SK-N-SH treated with all-trans-retinoic acid at 6 μM for 48 hours (cell line): Measurements from ENCODE around the gene TFR2.
"Not testable (repeated sequence)": the region's sequence is repeated elsewhere in the genome, so short reads cannot be mapped to it uniquely, and the experiment has no call there.

ENCODE experiments used
- ATAC-seq: fragments of 200-7000 bp; cut with Tn5 transposase; 3 replicates; pipeline ENCODE4 v1.9.1; 2020; ENCODE audit warnings: mild to moderate bottlenecking, moderate library complexity
- BACH2 ChIP-seq: fragments of 250-450 bp; sonication (Bioruptor Pico); IDR thresholded peaks from 2 replicates; pipeline ENCODE4 v1.9.0; 2021; ENCODE audit warnings: mild to moderate bottlenecking, borderline replicate concordance
- CREB5 ChIP-seq: fragments of 250-450 bp; sonication (Bioruptor Pico); IDR thresholded peaks from 2 replicates; pipeline ENCODE4 v1.5.1; 2020; ENCODE audit warnings: low read depth, mild to moderate bottlenecking, moderate library complexity
- CSDC2 ChIP-seq: fragments of 250-450 bp; sonication (Bioruptor Pico); IDR thresholded peaks from 2 replicates; pipeline ENCODE4 v1.5.0; 2020; ENCODE audit warnings: mild to moderate bottlenecking, moderate library complexity
- CSRNP3 ChIP-seq: fragments of 250-450 bp; sonication (Bioruptor Pico); IDR thresholded peaks from 2 replicates; pipeline ENCODE4 v1.5.1; 2021; ENCODE audit warnings: mild to moderate bottlenecking, moderate library complexity
- ESRRG ChIP-seq: fragments of 250-450 bp; sonication (Bioruptor Pico); IDR thresholded peaks from 2 replicates; pipeline ENCODE4 v1.6.1; 2021; ENCODE audit warnings: mild to moderate bottlenecking
- ISL1 ChIP-seq: fragments of 250-450 bp; sonication (Bioruptor Pico); IDR thresholded peaks from 2 replicates; pipeline ENCODE4 v2.1.2; 2022; ENCODE audit warnings: mild to moderate bottlenecking, moderate library complexity
- OSR1 ChIP-seq: fragments of 250-450 bp; sonication (Bioruptor Pico); IDR thresholded peaks from 2 replicates; pipeline ENCODE4 v1.8.0; 2022; ENCODE audit warnings: moderate library complexity, mild to moderate bottlenecking, inconsistent platforms
- PPARA ChIP-seq: fragments of 250-450 bp; sonication (Bioruptor Pico); IDR thresholded peaks from 2 replicates; pipeline ENCODE4 v1.5.0; 2020; ENCODE audit warnings: mild to moderate bottlenecking, borderline replicate concordance
- RARB ChIP-seq: fragments of 250-450 bp; sonication (Bioruptor Pico); IDR thresholded peaks from 2 replicates; pipeline ENCODE4 v1.8.0; 2021; ENCODE audit warnings: mild to moderate bottlenecking, moderate library complexity
- SNAI2 ChIP-seq: fragments of 250-450 bp; sonication (Bioruptor Pico); IDR thresholded peaks from 2 replicates; pipeline ENCODE4 v1.5.0; 2020; ENCODE audit warnings: mild to moderate bottlenecking, moderate library complexity
- TOX ChIP-seq: fragments of 250-450 bp; sonication (Bioruptor Pico); IDR thresholded peaks from 2 replicates; pipeline ENCODE4 v1.8.0; 2021; ENCODE audit warnings: mild to moderate bottlenecking, moderate library complexity, borderline replicate concordance
- ZC3H10 ChIP-seq: fragments of 250-450 bp; sonication (Bioruptor Pico); IDR thresholded peaks from 2 replicates; pipeline ENCODE4 v1.5.1; 2021; ENCODE audit warnings: mild to moderate bottlenecking, moderate library complexity
- ZFP3 ChIP-seq: fragments of 250-450 bp; sonication (Bioruptor Pico); IDR thresholded peaks from 2 replicates; pipeline ENCODE4 v1.5.0; 2020; ENCODE audit warnings: mild to moderate bottlenecking, moderate library complexity
- ZNF565 ChIP-seq: fragments of 450-650 bp; formaldehyde crosslinking; conservative IDR thresholded peaks from 2 replicates; pipeline ENCODE4 v1.5.0; 2020; ENCODE audit warnings: low read depth, mild to moderate bottlenecking, moderate library complexity
- ZNF70 ChIP-seq: fragments of 450-650 bp; formaldehyde crosslinking; IDR thresholded peaks from 2 replicates; pipeline ENCODE4 v1.5.0; 2020; ENCODE audit warnings: mild to moderate bottlenecking, moderate library complexity
- ZNF8 ChIP-seq: fragments of 450-650 bp; formaldehyde crosslinking; IDR thresholded peaks from 2 replicates; pipeline ENCODE4 v1.5.0; 2020; ENCODE audit warnings: mild to moderate bottlenecking, moderate library complexity
- TF ChIP-seq, protein P1 (sequence below): fragments of 250-450 bp; sonication (Bioruptor Pico); IDR thresholded peaks from 2 replicates; pipeline ENCODE4 v1.8.0; 2020; ENCODE audit warnings: mild to moderate bottlenecking, moderate library complexity, borderline replicate concordance
- TF ChIP-seq, protein P2 (sequence below): fragments of 250-450 bp; sonication (Bioruptor Pico); IDR thresholded peaks from 2 replicates; pipeline ENCODE4 v1.8.0; 2021; ENCODE audit warnings: low read depth, mild to moderate bottlenecking, moderate library complexity, borderline replicate concordance
- TF ChIP-seq, protein P3 (sequence below): fragments of 250-450 bp; sonication (Bioruptor Pico); IDR thresholded peaks from 2 replicates; pipeline ENCODE4 v1.5.0; 2020; ENCODE audit warnings: mild to moderate bottlenecking, moderate library complexity

Gene TFR2

GRCh38 chr7:100671353-100672327 lies 30.3 kb upstream of the TFR2 start:
- no peak for ATAC-seq
- TF ChIP-seq RARB, result 0 out of 2 replicates have a peak, but pooled peaks have one; percentile 13
- TF ChIP-seq ESRRG (CRISPR knock-in tag), result no peak

DNA sequence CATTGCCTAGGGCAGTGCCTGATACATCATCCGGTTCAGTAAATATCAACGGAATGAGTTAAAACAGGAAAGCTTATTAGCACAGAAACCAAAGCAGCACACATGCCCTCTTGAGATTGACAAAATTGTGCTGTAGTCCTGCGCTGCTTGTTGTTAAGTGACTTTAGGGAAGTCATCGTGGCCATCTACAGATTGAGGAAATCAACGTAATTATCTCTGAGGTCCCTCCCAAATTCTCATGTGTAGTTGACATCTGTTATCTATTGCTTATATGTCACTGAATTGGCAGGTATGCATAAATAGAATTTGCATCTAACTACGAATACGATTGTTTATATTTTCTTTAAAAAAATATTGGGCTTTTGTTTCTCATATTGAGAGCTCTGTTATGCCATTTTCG lies 28.7 kb upstream of the TFR2 start:
- TF ChIP-seq, protein P1, sequence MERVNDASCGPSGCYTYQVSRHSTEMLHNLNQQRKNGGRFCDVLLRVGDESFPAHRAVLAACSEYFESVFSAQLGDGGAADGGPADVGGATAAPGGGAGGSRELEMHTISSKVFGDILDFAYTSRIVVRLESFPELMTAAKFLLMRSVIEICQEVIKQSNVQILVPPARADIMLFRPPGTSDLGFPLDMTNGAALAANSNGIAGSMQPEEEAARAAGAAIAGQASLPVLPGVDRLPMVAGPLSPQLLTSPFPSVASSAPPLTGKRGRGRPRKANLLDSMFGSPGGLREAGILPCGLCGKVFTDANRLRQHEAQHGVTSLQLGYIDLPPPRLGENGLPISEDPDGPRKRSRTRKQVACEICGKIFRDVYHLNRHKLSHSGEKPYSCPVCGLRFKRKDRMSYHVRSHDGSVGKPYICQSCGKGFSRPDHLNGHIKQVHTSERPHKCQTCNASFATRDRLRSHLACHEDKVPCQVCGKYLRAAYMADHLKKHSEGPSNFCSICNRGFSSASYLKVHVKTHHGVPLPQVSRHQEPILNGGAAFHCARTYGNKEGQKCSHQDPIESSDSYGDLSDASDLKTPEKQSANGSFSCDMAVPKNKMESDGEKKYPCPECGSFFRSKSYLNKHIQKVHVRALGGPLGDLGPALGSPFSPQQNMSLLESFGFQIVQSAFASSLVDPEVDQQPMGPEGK (CRISPR knock-in tag), result no peak
- no peak for TF ChIP-seq CREB5 (CRISPR knock-in tag)
- TF ChIP-seq, protein P2, sequence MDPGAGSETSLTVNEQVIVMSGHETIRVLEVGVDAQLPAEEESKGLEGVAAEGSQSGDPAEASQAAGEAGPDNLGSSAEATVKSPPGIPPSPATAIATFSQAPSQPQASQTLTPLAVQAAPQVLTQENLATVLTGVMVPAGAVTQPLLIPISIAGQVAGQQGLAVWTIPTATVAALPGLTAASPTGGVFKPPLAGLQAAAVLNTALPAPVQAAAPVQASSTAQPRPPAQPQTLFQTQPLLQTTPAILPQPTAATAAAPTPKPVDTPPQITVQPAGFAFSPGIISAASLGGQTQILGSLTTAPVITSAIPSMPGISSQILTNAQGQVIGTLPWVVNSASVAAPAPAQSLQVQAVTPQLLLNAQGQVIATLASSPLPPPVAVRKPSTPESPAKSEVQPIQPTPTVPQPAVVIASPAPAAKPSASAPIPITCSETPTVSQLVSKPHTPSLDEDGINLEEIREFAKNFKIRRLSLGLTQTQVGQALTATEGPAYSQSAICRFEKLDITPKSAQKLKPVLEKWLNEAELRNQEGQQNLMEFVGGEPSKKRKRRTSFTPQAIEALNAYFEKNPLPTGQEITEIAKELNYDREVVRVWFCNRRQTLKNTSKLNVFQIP (CRISPR knock-in tag), result no peak
- no peak for TF ChIP-seq CSDC2
- TF ChIP-seq BACH2, result no peak
- TF ChIP-seq SNAI2 (CRISPR knock-in tag), result no peak
- TF ChIP-seq ZFP3 (CRISPR knock-in tag), result no peak
- no peak for TF ChIP-seq ZNF8
- no peak for TF ChIP-seq OSR1 (CRISPR knock-in tag)
- TF ChIP-seq, protein P3, sequence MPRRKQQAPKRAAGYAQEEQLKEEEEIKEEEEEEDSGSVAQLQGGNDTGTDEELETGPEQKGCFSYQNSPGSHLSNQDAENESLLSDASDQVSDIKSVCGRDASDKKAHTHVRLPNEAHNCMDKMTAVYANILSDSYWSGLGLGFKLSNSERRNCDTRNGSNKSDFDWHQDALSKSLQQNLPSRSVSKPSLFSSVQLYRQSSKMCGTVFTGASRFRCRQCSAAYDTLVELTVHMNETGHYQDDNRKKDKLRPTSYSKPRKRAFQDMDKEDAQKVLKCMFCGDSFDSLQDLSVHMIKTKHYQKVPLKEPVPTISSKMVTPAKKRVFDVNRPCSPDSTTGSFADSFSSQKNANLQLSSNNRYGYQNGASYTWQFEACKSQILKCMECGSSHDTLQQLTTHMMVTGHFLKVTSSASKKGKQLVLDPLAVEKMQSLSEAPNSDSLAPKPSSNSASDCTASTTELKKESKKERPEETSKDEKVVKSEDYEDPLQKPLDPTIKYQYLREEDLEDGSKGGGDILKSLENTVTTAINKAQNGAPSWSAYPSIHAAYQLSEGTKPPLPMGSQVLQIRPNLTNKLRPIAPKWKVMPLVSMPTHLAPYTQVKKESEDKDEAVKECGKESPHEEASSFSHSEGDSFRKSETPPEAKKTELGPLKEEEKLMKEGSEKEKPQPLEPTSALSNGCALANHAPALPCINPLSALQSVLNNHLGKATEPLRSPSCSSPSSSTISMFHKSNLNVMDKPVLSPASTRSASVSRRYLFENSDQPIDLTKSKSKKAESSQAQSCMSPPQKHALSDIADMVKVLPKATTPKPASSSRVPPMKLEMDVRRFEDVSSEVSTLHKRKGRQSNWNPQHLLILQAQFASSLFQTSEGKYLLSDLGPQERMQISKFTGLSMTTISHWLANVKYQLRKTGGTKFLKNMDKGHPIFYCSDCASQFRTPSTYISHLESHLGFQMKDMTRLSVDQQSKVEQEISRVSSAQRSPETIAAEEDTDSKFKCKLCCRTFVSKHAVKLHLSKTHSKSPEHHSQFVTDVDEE (CRISPR knock-in tag), result no peak
- no peak for TF ChIP-seq ESRRG (CRISPR knock-in tag)
- no peak for TF ChIP-seq TOX
- TF ChIP-seq ZNF70 (CRISPR knock-in tag), result no peak
- TF ChIP-seq PPARA, result no peak
- TF ChIP-seq ZC3H10, result no peak
- no peak for TF ChIP-seq ISL1
- no peak for TF ChIP-seq RARB
- TF ChIP-seq ZNF565, result no peak
- TF ChIP-seq CSRNP3, result no peak
- ATAC-seq, result no peak

DNA sequence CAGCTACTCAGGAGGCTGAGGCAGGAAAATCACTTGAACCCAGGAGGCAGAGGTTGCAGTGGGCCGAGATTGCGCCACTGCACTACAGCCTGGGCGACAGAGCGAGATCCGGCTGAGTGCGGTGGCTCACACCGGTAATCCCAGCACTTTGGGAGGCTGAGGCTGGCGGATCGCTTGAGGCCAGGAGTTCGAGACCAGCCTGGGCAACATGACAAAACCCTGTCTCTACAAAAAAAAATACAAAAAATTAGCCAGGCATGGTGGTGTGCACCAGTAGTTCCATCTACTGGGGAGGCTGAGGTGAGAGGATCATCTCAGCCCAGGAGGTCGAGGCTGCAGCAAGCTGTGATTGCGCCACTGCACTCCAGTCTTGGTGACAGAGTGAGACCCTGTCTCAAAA lies 27.8 kb upstream of the TFR2 start:
- not testable (repeated sequence) for ATAC-seq

- TF ChIP-seq CSRNP3 (no peak), CREB5 (CRISPR knock-in tag) (no peak)
- ATAC-seq, result no peak
Measured at GRCh38 chr7:100668069-100668449, 26.7 kb upstream of the TFR2 start.
